ENCODE measurements around the gene TRAF3.

The TRAF3 gene

GRCh38 chr14:102941419-102942011 is 164.3 kb downstream of the TRAF3 start:
- no peak for DNase-seq

GRCh38 chr14:102942069-102942468 is 164.8 kb downstream of the TRAF3 start:
- no peak for DNase-seq

- no peak for DNase-seq
These were observed 166.2 kb downstream of the TRAF3 start for GRCh38 chr14:102943454-102943853.

- DNase-seq = no peak
These were observed 166.7 kb downstream of the TRAF3 start for GRCh38 chr14:102943979-102944378.

- no peak for DNase-seq
These were observed 167.4 kb downstream of the TRAF3 start for GRCh38 chr14:102944448-102945330.

GRCh38 chr14:102945346-102946130 is 168.3 kb downstream of the TRAF3 start:
- no peak for DNase-seq

- DNase-seq = no peak
These were observed 170.3 kb downstream of the TRAF3 start for GRCh38 chr14:102947321-102948103.

GRCh38 chr14:102948698-102949061 is 171.4 kb downstream of the TRAF3 start:
- no peak for DNase-seq

GRCh38 chr14:102949062-102949800 is 172.0 kb downstream of the TRAF3 start:
- no peak for DNase-seq

- DNase-seq = peak in 1 of 3 experiments; percentile 10
These were observed 172.7 kb downstream of the TRAF3 start for GRCh38 chr14:102949801-102950451.

GRCh38 chr14:102951034-102951433 is 173.8 kb downstream of the TRAF3 start:
- no peak for DNase-seq

GRCh38 chr14:102951799-102952198 is 174.6 kb downstream of the TRAF3 start:
- no peak for DNase-seq

- DNase-seq = no peak
These were observed 175.0 kb downstream of the TRAF3 start for GRCh38 chr14:102952276-102952675.

GRCh38 chr14:102953100-102953499 is 175.9 kb downstream of the TRAF3 start:
- no peak for DNase-seq

- no peak for DNase-seq
These were observed 177.0 kb downstream of the TRAF3 start for GRCh38 chr14:102954081-102954789.

GRCh38 chr14:102955636-102956408 is 178.6 kb downstream of the TRAF3 start:
- no peak for DNase-seq

- no peak for DNase-seq
These were observed 180.0 kb downstream of the TRAF3 start for GRCh38 chr14:102957222-102957621.

- no peak for DNase-seq
These were observed 181.2 kb downstream of the TRAF3 start for GRCh38 chr14:102958461-102958860.

Measured in NCI-H1417 (cell line).